Right forelimb (tissue), 1 donor: ENCODE data around the gene HPN.
"Not testable (repeated sequence)": the region's sequence is repeated elsewhere in the genome, so short reads cannot be mapped to it uniquely, and the experiment has no call there.

Experiments used
- DNase-seq: peaks from one replicate; pipeline ENCODE4 v3.0.0-alpha.2; 2018

Gene HPN

GRCh38 chr19:35028600-35028885, 13.0 kb upstream of the HPN start:
- DNase-seq = not testable (repeated sequence)

GRCh38 chr19:35029275-35029736, 12.2 kb upstream of the HPN start:
- not testable (repeated sequence) for DNase-seq

- DNase-seq = no peak
Observed at GRCh38 chr19:35029737-35030256, 11.7 kb upstream of the HPN start.

GRCh38 chr19:35030257-35031071, 11.1 kb upstream of the HPN start, which contains the start of gene SCN1B:
Gene SCN1B, plus strand, starts transcription at chr19:35030470. Its CDS starts 351 bp downstream, at chr19:35030821.
- peak; percentile 70 for DNase-seq

GRCh38 chr19:35031072-35031881, 10.2 kb upstream of the HPN start:
- peak; percentile 73 for DNase-seq

- DNase-seq = no peak
Observed at GRCh38 chr19:35032356-35032865, 9.1 kb upstream of the HPN start.

GRCh38 chr19:35033067-35034004, 8.2 kb upstream of the HPN start:
- no peak for DNase-seq

- DNase-seq = no peak
Observed at GRCh38 chr19:35034005-35034502, 7.5 kb upstream of the HPN start.

- no peak for DNase-seq
Observed at GRCh38 chr19:35034588-35035382, 6.7 kb upstream of the HPN start.

- no peak for DNase-seq
Observed at GRCh38 chr19:35037716-35038622, 3.6 kb upstream of the HPN start.

GRCh38 chr19:35038623-35039512, 2.7 kb upstream of the HPN start:
- no peak for DNase-seq

- no peak for DNase-seq
Observed at GRCh38 chr19:35039881-35040825, 1.4 kb upstream of the HPN start.

- DNase-seq = peak; percentile 58
Observed at GRCh38 chr19:35040826-35041547, 534 bp upstream of the HPN start.

GRCh38 chr19:35042056-35042730, 672 bp downstream of the HPN start:
- no peak for DNase-seq

- DNase-seq = peak; percentile 20
Observed at GRCh38 chr19:35042954-35043604, 1.6 kb downstream of the HPN start.

GRCh38 chr19:35043906-35044305, 2.4 kb downstream of the HPN start:
- peak; percentile 39 for DNase-seq
